OCI-LY3 (cell line): ENCODE results near the gene TRIM29.

Experiments
- H2AFZ ChIP-seq: fragments of 200-600, 300-600 bp; shearing (Covaris generic); 2 replicates; pipeline ENCODE4 v1.6.0; 2014; ENCODE audit warnings: antibody characterized with exemption, low read depth, low read length
- H3K27ac ChIP-seq: fragments of 200-600, 300-600 bp; sonication (generic); 2 replicates; pipeline ENCODE4 v1.5.1; 2014; ENCODE audit warnings: mild to moderate bottlenecking, low read length, moderate library complexity, mixed read lengths
- H3K27me3 ChIP-seq: fragments of 200-600, 300-600 bp; sonication (generic); 2 replicates; pipeline ENCODE4 v1.6.1; 2014; ENCODE audit warnings: low read depth, low read length, mixed read lengths
- H3K36me3 ChIP-seq: fragments of 200-600, 300-600 bp; sonication (generic); replicated peaks from 2 replicates; pipeline ENCODE3; 2014; ENCODE audit warnings: low read depth, low read length, mixed read lengths
- H3K4me1 ChIP-seq: fragments of 300-600, 200-600 bp; sonication (generic); 2 replicates; pipeline ENCODE4 v1.6.1; 2014; ENCODE audit warnings: low read length, mixed read lengths
- H3K4me2 ChIP-seq: fragments of 200-600, 300-600 bp; sonication (generic); 2 replicates; pipeline ENCODE4 v1.6.1; 2014; ENCODE audit warnings: low read length, mixed read lengths
- H3K4me3 ChIP-seq: fragments of 300-600, 200-600 bp; sonication (generic); 2 replicates; pipeline ENCODE4 v1.5.1; 2014; ENCODE audit warnings: antibody characterized with exemption, mild to moderate bottlenecking, low read length, moderate library complexity
- H3K79me2 ChIP-seq: fragments of 300-600, 200-600 bp; shearing (Covaris generic); 2 replicates; pipeline ENCODE4 v1.6.1; 2014; ENCODE audit warnings: mild to moderate bottlenecking, low read length, mixed read lengths
- H3K9ac ChIP-seq: fragments of 300-600, 200-600 bp; shearing (Covaris generic); 2 replicates; pipeline ENCODE4 v1.6.0; 2014; ENCODE audit warnings: mild to moderate bottlenecking, low read length, moderate library complexity
- H3K9me3 ChIP-seq: fragments of 200-600, 300-600 bp; shearing (Covaris generic); 2 replicates; pipeline ENCODE4 v1.6.1; 2014; ENCODE audit warnings: low read length, mixed read lengths; ENCODE audit not compliant: insufficient read depth
- H4K20me1 ChIP-seq: fragments of 200-600, 300-600 bp; sonication (generic); 2 replicates; pipeline ENCODE4 v1.6.1; 2016; ENCODE audit warnings: low read length, mixed read lengths; ENCODE audit not compliant: insufficient read depth
- CTCF ChIP-seq: fragments of 200-600, 300-600 bp; sonication (generic); IDR thresholded peaks from 2 replicates; pipeline ENCODE4 v1.5.1; 2014; ENCODE audit warnings: antibody characterized with exemption, low read length, low read depth
- EZH2phosphoT487 ChIP-seq: fragments of 200-600 bp; shearing (Covaris generic); IDR thresholded peaks from 2 replicates; pipeline ENCODE4 v1.6.1; 2018; ENCODE audit warnings: antibody characterized with exemption, mixed run types, low read depth

TRIM29 gene

GRCh38 chr11:120125024-120125423 lies 12.9 kb downstream of the TRIM29 start:
- no peak for TF ChIP-seq EZH2phosphoT487
- TF ChIP-seq CTCF = no peak
- Histone ChIP-seq H3K4me2 (no peak overlapping the region), H3K9me3 (no peaks in the 10 kb centered on the region), H4K20me1 (no peaks in the 10 kb centered on the region), H2AFZ (no peak overlapping the region), H3K79me2 (no peaks in the 10 kb centered on the region), H3K4me3 (no peak overlapping the region), H3K9ac (no peak overlapping the region), H3K27ac (no peak overlapping the region), H3K4me1 (no peaks in the 10 kb centered on the region), H3K27me3 (peaks cover 36% of the 10 kb centered on the region), H3K36me3 (no peaks in the 10 kb centered on the region)

GRCh38 chr11:120124355-120124754 lies 13.6 kb downstream of the TRIM29 start:
- H3K4me2 ChIP-seq = no peak overlapping the region
- no peak overlapping the region for H2AFZ ChIP-seq
- H3K27me3 ChIP-seq = peaks cover 38% of the 10 kb centered on the region
- H3K4me1 ChIP-seq = no peaks in the 10 kb centered on the region
- H3K9ac ChIP-seq = no peak overlapping the region
- no peaks in the 10 kb centered on the region for H4K20me1 ChIP-seq
- H3K27ac ChIP-seq = no peak overlapping the region
- H3K9me3 ChIP-seq = no peaks in the 10 kb centered on the region
- no peaks in the 10 kb centered on the region for H3K79me2 ChIP-seq
- no peaks in the 10 kb centered on the region for H3K36me3 ChIP-seq
- H3K4me3 ChIP-seq = no peak overlapping the region
- TF ChIP-seq EZH2phosphoT487 = no peak
- TF ChIP-seq CTCF = no peak

GRCh38 chr11:120123946-120124345 lies 14.0 kb downstream of the TRIM29 start:
- H3K4me3 ChIP-seq = no peak overlapping the region
- no peaks in the 10 kb centered on the region for H3K9me3 ChIP-seq
- H3K27ac ChIP-seq = no peak overlapping the region
- H4K20me1 ChIP-seq = no peaks in the 10 kb centered on the region
- no peaks in the 10 kb centered on the region for H3K36me3 ChIP-seq
- H3K79me2 ChIP-seq = no peaks in the 10 kb centered on the region
- H3K4me2 ChIP-seq = no peak overlapping the region
- H3K9ac ChIP-seq = no peak overlapping the region
- no peak overlapping the region for H2AFZ ChIP-seq
- peaks cover 38% of the 10 kb centered on the region for H3K27me3 ChIP-seq
- no peaks in the 10 kb centered on the region for H3K4me1 ChIP-seq
- TF ChIP-seq CTCF (no peak), EZH2phosphoT487 (no peak)

- H3K27me3 ChIP-seq = peaks cover 30% of the 10 kb centered on the region
- no peak overlapping the region for H3K4me2 ChIP-seq
- H4K20me1 ChIP-seq = no peaks in the 10 kb centered on the region
- no peak overlapping the region for H3K9ac ChIP-seq
- TF ChIP-seq EZH2phosphoT487 = no peak
- TF ChIP-seq CTCF = no peak
- H2AFZ ChIP-seq = no peak overlapping the region
- no peaks in the 10 kb centered on the region for H3K9me3 ChIP-seq
- H3K79me2 ChIP-seq = no peaks in the 10 kb centered on the region
- no peaks in the 10 kb centered on the region for H3K4me1 ChIP-seq
- no peak overlapping the region for H3K27ac ChIP-seq
- H3K36me3 ChIP-seq = no peaks in the 10 kb centered on the region
- no peak overlapping the region for H3K4me3 ChIP-seq
Measured at GRCh38 chr11:120122924-120123683, 14.8 kb downstream of the TRIM29 start.
